H9 (cell line): ENCODE results near the gene HMGCL. TPM values are rescaled to one million over a fixed set of nuclear protein-coding genes. Genes with fewer than 3 reads are reported as not detected.

Experiments
- DNase-seq: peaks from one replicate; pipeline ENCODE4 v3.0.0-alpha.2; 2017
- H2AFZ ChIP-seq: one replicate; pipeline ENCODE4 v1.6.1; 2013; ENCODE audit warnings: mild to moderate bottlenecking, low read length, control low read depth, moderate library complexity
- H2AK5ac ChIP-seq: 2 replicates; pipeline ENCODE4 v1.6.1; 2013; ENCODE audit warnings: low read length, control low read depth, mixed read lengths; ENCODE audit not compliant: insufficient read length
- H2BK120ac ChIP-seq: one replicate; pipeline ENCODE4 v1.6.1; 2013; ENCODE audit warnings: low read depth, mild to moderate bottlenecking, low read length, control low read depth, inconsistent platforms; ENCODE audit not compliant: poor library complexity, severe bottlenecking
- H2BK12ac ChIP-seq: 2 replicates; pipeline ENCODE4 v1.6.1; 2013; ENCODE audit warnings: low read length, control low read depth, mixed read lengths, low read depth; ENCODE audit not compliant: insufficient read length
- H2BK15ac ChIP-seq: 2 replicates; pipeline ENCODE4 v1.6.1; 2013; ENCODE audit warnings: low read depth, low read length, control low read depth
- H2BK20ac ChIP-seq: one replicate; pipeline ENCODE4 v1.6.1; 2013; ENCODE audit warnings: low read depth, mild to moderate bottlenecking, low read length, control low read depth, inconsistent platforms; ENCODE audit not compliant: poor library complexity, severe bottlenecking
- H2BK5ac ChIP-seq: 2 replicates; pipeline ENCODE4 v1.6.1; 2013; ENCODE audit warnings: low read length, control low read depth, mixed read lengths; ENCODE audit not compliant: insufficient read length
- H3K14ac ChIP-seq: 2 replicates; pipeline ENCODE4 v1.6.1; 2013; ENCODE audit warnings: low read length, control low read depth; ENCODE audit not compliant: insufficient read depth
- H3K18ac ChIP-seq: 2 replicates; pipeline ENCODE4 v1.6.1; 2013; ENCODE audit warnings: low read depth, mild to moderate bottlenecking, mixed read lengths, low read length, control low read depth; ENCODE audit not compliant: insufficient read length
- H3K23ac ChIP-seq: 2 replicates; pipeline ENCODE4 v1.6.1; 2013; ENCODE audit warnings: low read length, control low read depth, mixed read lengths, low read depth; ENCODE audit not compliant: insufficient read length
- H3K23me2 ChIP-seq: 2 replicates; pipeline ENCODE4 v1.6.1; 2013; ENCODE audit warnings: low read depth, mild to moderate bottlenecking, mixed read lengths, low read length, control low read depth; ENCODE audit not compliant: insufficient read length, poor library complexity, severe bottlenecking
- H3K27ac ChIP-seq: 2 replicates; pipeline ENCODE4 v1.5.1; 2013; ENCODE audit warnings: low read length, control low read depth, mixed read lengths, low read depth; ENCODE audit not compliant: insufficient read length
- H3K27me3 ChIP-seq: 2 replicates; pipeline ENCODE4 v1.6.1; 2013; ENCODE audit warnings: low read length, control low read depth, inconsistent platforms; ENCODE audit not compliant: insufficient read depth
- H3K4ac ChIP-seq: 2 replicates; pipeline ENCODE4 v1.6.1; 2013; ENCODE audit warnings: low read depth, mild to moderate bottlenecking, control low read depth, inconsistent platforms, low read length, moderate library complexity
- H3K4me1 ChIP-seq: 2 replicates; pipeline ENCODE4 v1.6.1; 2013; ENCODE audit warnings: low read length, control low read depth, inconsistent platforms; ENCODE audit not compliant: insufficient read depth
- H3K4me2 ChIP-seq: 2 replicates; pipeline ENCODE4 v1.6.1; 2013; ENCODE audit warnings: low read length, control low read depth, mixed read lengths; ENCODE audit not compliant: insufficient read length, insufficient read depth
- H3K56ac ChIP-seq: 2 replicates; pipeline ENCODE4 v1.6.1; 2013; ENCODE audit warnings: low read depth, mild to moderate bottlenecking, mixed read lengths, low read length, control low read depth; ENCODE audit not compliant: insufficient read length
- H3K79me1 ChIP-seq: 2 replicates; pipeline ENCODE4 v1.6.1; 2013; ENCODE audit warnings: low read depth, mild to moderate bottlenecking, moderate library complexity, low read length, control low read depth, inconsistent platforms; ENCODE audit not compliant: insufficient read depth, poor library complexity, severe bottlenecking
- H3K79me2 ChIP-seq: 2 replicates; pipeline ENCODE4 v1.6.1; 2013; ENCODE audit warnings: low read length, control low read depth, inconsistent platforms; ENCODE audit not compliant: insufficient read depth
- H3K9ac ChIP-seq: 2 replicates; pipeline ENCODE4 v1.6.1; 2013; ENCODE audit warnings: low read length, control low read depth, mixed read lengths; ENCODE audit not compliant: insufficient read length; ENCODE audit errors: extremely low read depth
- H3K9me3 ChIP-seq: one replicate; pipeline ENCODE4 v1.6.1; 2013; ENCODE audit warnings: low read depth, low read length, inconsistent platforms; ENCODE audit not compliant: control insufficient read depth
- H3T11ph ChIP-seq: one replicate; pipeline ENCODE4 v1.6.1; 2013; ENCODE audit warnings: mild to moderate bottlenecking, low read length, control low read depth, inconsistent platforms
- H4K20me1 ChIP-seq: one replicate; pipeline ENCODE4 v1.6.1; 2013; ENCODE audit not compliant: control insufficient read depth, insufficient read length, insufficient read depth
- H4K5ac ChIP-seq: 2 replicates; pipeline ENCODE4 v1.6.1; 2013; ENCODE audit warnings: low read depth, mild to moderate bottlenecking, mixed read lengths, low read length, control low read depth; ENCODE audit not compliant: insufficient read length
- H4K8ac ChIP-seq: replicated peaks from 2 replicates; pipeline ENCODE4 v1.6.1; 2013; ENCODE audit warnings: low read length, control low read depth, mixed read lengths, low read depth; ENCODE audit not compliant: insufficient read length
- H4K91ac ChIP-seq: 2 replicates; pipeline ENCODE4 v1.6.1; 2013; ENCODE audit warnings: low read depth, mild to moderate bottlenecking, moderate library complexity, mixed read lengths, low read length, control low read depth; ENCODE audit not compliant: insufficient read length
- H3K27ac Mint-ChIP-seq, 3 experiments: 2 replicates in 2 of 3; 3 replicates in 1 of 3; pipeline ENCODE4 v1.8.0; 2020 to 2021; ENCODE audit warnings: mixed read lengths in 3 of 3, mild to moderate bottlenecking in 1 of 3, moderate library complexity in 1 of 3
- H3K27me3 Mint-ChIP-seq: 2 replicates; pipeline ENCODE4 v1.8.0; 2021; ENCODE audit warnings: low read depth, mild to moderate bottlenecking, moderate library complexity, mixed read lengths
- H3K36me3 Mint-ChIP-seq, 3 experiments: 2 replicates in 2 of 3; 3 replicates in 1 of 3; pipeline ENCODE4 v1.8.0; 2020 to 2021; ENCODE audit warnings: low read depth in 3 of 3, mixed read lengths in 3 of 3; ENCODE audit not compliant: insufficient read depth in 1 of 3
- H3K4me1 Mint-ChIP-seq, 2 experiments: 2 replicates each; pipeline ENCODE4 v1.8.0; 2020; ENCODE audit warnings: mixed read lengths in 2 of 2
- H3K4me3 Mint-ChIP-seq, 2 experiments: 2 replicates in 1 of 2; 3 replicates in 1 of 2; pipeline ENCODE4 v1.8.0; 2020 to 2021; ENCODE audit warnings: mild to moderate bottlenecking in 2 of 2, mixed read lengths in 2 of 2, moderate library complexity in 1 of 2
- H3K9me3 Mint-ChIP-seq, 2 experiments: 2 replicates in 1 of 2; 3 replicates in 1 of 2; pipeline ENCODE4 v1.8.0; 2020; ENCODE audit warnings: mild to moderate bottlenecking in 2 of 2, mixed read lengths in 2 of 2, moderate library complexity in 1 of 2
- whole genome bisulfite sequencing: extraction: QIAGEN DNeasy Blood & Tissue Kit; methylation state at CpG from one replicate; pipeline ENCODE4 v1.1.7; 2013; ENCODE audit warnings: missing lambda C conversion rate, low lambda C conversion rate, mixed read lengths; ENCODE audit not compliant: insufficient read length; ENCODE audit errors: extremely low coverage; 5-methylcytosine and 5-hydroxymethylcytosine counted together
- long read RNA-seq: library from polyadenylated mRNA; unstranded; transcript quantifications from one replicate; pipeline ENCODE4 v2.0.0, GENCODE V29; 2020
- total RNA-seq: library from RNA; stranded (reverse); gene quantifications from 2 replicates; pipeline ENCODE4 v1.2.1, GENCODE V29; 2021
- TF ChIP-seq, protein P1 (sequence below): fragments of 200-600 bp; sonication (generic); conservative IDR thresholded peaks from 3 replicates; pipeline ENCODE4 v1.8.0; 2021; ENCODE audit warnings: antibody characterized with exemption, mild to moderate bottlenecking

The HMGCL gene
- total RNA-seq: 14.0 and 15.9 TPM in 2 replicates
- long read RNA-seq, transcript HMGCL-203 (9 exons, 1,600 nt): major isoform, 96 of 126 reads
- long read RNA-seq, transcript HMGCL-204 (7 exons, 1,354 nt): minor isoform, 11 of 126 reads
- long read RNA-seq, partial matches to known transcripts: 2 of 126 reads
- long read RNA-seq, other reads (novel, unspliced or antisense): 15 of 126 reads

DNA sequence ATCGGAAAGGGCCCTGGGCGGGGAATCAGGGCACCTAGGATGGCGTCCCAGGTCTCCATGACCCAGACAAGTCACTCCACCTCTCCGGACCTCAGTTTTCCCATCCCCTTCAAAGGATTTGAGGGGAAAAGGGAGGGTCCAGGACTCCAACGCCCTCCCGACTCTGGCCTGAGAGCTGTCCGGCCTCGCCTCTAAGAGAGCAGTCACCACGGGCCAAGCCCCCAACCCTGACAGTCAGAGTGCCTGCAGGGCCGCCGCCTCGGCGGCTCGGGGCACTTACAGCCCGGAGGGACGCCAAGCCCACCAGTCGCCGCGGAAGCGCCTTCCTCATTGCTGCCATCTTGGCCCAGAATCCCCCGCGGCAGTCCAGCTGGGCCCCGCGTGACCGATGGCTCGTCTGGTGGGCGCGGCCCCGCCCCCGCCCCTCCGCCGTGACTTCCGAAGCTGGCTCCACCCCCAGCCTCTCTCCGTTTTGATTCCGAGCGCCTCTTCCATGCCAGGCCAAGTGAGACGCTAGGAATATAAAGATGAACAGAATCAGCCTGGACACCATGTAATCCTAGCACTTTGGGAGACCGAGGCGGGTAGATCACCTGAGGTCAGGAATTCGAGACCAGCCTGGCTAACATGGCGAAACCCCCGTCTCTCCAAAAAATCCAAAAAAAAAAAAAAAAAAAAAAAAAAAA lies at the start of gene HMGCL:
TSS of gene HMGCL (minus strand) at position 354 of the 686 bp plus-strand sequence. CDS start at position 340, 14 bp downstream.
- H3K14ac ChIP-seq: peak within 1 kb of the TSS; percentile 54
- TF ChIP-seq, protein P1, sequence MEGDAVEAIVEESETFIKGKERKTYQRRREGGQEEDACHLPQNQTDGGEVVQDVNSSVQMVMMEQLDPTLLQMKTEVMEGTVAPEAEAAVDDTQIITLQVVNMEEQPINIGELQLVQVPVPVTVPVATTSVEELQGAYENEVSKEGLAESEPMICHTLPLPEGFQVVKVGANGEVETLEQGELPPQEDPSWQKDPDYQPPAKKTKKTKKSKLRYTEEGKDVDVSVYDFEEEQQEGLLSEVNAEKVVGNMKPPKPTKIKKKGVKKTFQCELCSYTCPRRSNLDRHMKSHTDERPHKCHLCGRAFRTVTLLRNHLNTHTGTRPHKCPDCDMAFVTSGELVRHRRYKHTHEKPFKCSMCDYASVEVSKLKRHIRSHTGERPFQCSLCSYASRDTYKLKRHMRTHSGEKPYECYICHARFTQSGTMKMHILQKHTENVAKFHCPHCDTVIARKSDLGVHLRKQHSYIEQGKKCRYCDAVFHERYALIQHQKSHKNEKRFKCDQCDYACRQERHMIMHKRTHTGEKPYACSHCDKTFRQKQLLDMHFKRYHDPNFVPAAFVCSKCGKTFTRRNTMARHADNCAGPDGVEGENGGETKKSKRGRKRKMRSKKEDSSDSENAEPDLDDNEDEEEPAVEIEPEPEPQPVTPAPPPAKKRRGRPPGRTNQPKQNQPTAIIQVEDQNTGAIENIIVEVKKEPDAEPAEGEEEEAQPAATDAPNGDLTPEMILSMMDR: no peak
- no peak within 1 kb of the TSS for H3K56ac ChIP-seq
- no peak within 1 kb of the TSS for H2BK15ac ChIP-seq
- no peak within 1 kb of the TSS for H2BK120ac ChIP-seq
- H3K27ac Mint-ChIP-seq: peak within 1 kb of the TSS; percentile 94 to 98 (median 95); a peak in 5 of 7 replicates
- no peaks in the 10 kb centered on the region for H3K9me3 ChIP-seq
- no peak within 1 kb of the TSS for H2BK20ac ChIP-seq
- peak within 1 kb of the TSS; percentile 98 for H3K4me2 ChIP-seq
- no peak within 1 kb of the TSS for H3K23ac ChIP-seq
- H3K4me1 ChIP-seq: no peaks in the 10 kb centered on the region
- no peaks in the 10 kb centered on the region for H3K79me1 ChIP-seq
- no peak within 1 kb of the TSS for H4K91ac ChIP-seq
- H3K4me3 Mint-ChIP-seq: peak within 1 kb of the TSS; percentile 93 to 97
- H3K79me2 ChIP-seq: no peaks in the 10 kb centered on the region
- no peak within 1 kb of the TSS for H2AFZ ChIP-seq
- H3K4me1 Mint-ChIP-seq: peaks cover 16 to 18% of the 10 kb centered on the region in 2 experiments
- DNase-seq: peak; percentile 91
- no peaks in the 10 kb centered on the region for H4K20me1 ChIP-seq
- no peak within 1 kb of the TSS for H2BK12ac ChIP-seq
- no peak within 1 kb of the TSS for H3K4ac ChIP-seq
- peaks cover 3% of the 10 kb centered on the region for H3K23me2 ChIP-seq
- no CpG with 5 or more reads among the region's 42 CpGs for WGBS
- H2BK5ac ChIP-seq: no peak within 1 kb of the TSS
- no peak within 1 kb of the TSS for H4K8ac ChIP-seq
- no peaks in the 10 kb centered on the region for H3K9me3 Mint-ChIP-seq
- H3K27me3 ChIP-seq: no peaks in the 10 kb centered on the region
- no peaks in the 10 kb centered on the region; a peak in 1 of 7 replicates for H3K36me3 Mint-ChIP-seq
- H3K27me3 Mint-ChIP-seq: no peaks in the 10 kb centered on the region; the same call in 1 of the 2 replicates
- no peak within 1 kb of the TSS for H3T11ph ChIP-seq
- no peak within 1 kb of the TSS for H2AK5ac ChIP-seq
- peak within 1 kb of the TSS; percentile 78 for H3K9ac ChIP-seq
- H3K18ac ChIP-seq: peak within 1 kb of the TSS; percentile 69
- H4K5ac ChIP-seq: no peak within 1 kb of the TSS
- no peak within 1 kb of the TSS for H3K27ac ChIP-seq
